Smooth muscle cell (in vitro differentiated cells): ENCODE data around the gene PNLDC1. TPM values are rescaled to one million over a fixed set of nuclear protein-coding genes. Genes with fewer than 3 reads are reported as not detected.

Source experiments
- DNase-seq: peaks from one replicate; lab custom pipeline; 2025; ENCODE audit not compliant: unreplicated experiment; lab: John Stamatoyannopoulos, UW
- H2AFZ ChIP-seq: fragments of 200-600 bp; sonication (generic); 2 replicates; pipeline ENCODE4 v1.6.0; 2016; ENCODE audit warnings: antibody characterized with exemption, low read depth, mild to moderate bottlenecking
- H3F3A ChIP-seq: fragments of 200-600 bp; sonication (generic); 2 replicates; pipeline ENCODE4 v1.6.0; 2017; ENCODE audit warnings: antibody characterized with exemption, low read depth
- H3K27ac ChIP-seq: fragments of 200-600 bp; sonication (generic); 2 replicates; pipeline ENCODE4 v1.5.1; 2016; ENCODE audit warnings: low read depth, mild to moderate bottlenecking
- H3K27me3 ChIP-seq: fragments of 200-600 bp; sonication (generic); 2 replicates; pipeline ENCODE4 v1.6.1; 2016; ENCODE audit warnings: low read depth, mild to moderate bottlenecking
- H3K36me3 ChIP-seq: fragments of 200-600 bp; sonication (generic); 2 replicates; pipeline ENCODE4 v1.5.1; 2016; ENCODE audit warnings: low read depth
- H3K4me1 ChIP-seq: fragments of 200-600 bp; sonication (generic); 2 replicates; pipeline ENCODE4 v1.5.1; 2016; ENCODE audit warnings: low read depth
- H3K4me2 ChIP-seq: fragments of 200-600 bp; sonication (generic); 2 replicates; pipeline ENCODE4 v1.6.0; 2016; ENCODE audit warnings: mild to moderate bottlenecking
- H3K4me3 ChIP-seq: fragments of 200-600 bp; sonication (generic); 2 replicates; pipeline ENCODE4 v1.5.1; 2016; ENCODE audit warnings: mild to moderate bottlenecking
- H3K79me2 ChIP-seq: fragments of 200-600 bp; sonication (generic); 2 replicates; pipeline ENCODE4 v1.6.0; 2016; ENCODE audit warnings: low read depth, mild to moderate bottlenecking
- H3K9ac ChIP-seq: fragments of 200-600 bp; sonication (generic); 2 replicates; pipeline ENCODE4 v1.6.0; 2016; ENCODE audit warnings: low read depth
- H3K9me3 ChIP-seq: fragments of 200-600 bp; sonication (generic); replicated peaks from 2 replicates; pipeline ENCODE4 v1.5.1; 2016; ENCODE audit warnings: low read depth
- H4K20me1 ChIP-seq: fragments of 200-600 bp; sonication (generic); 2 replicates; pipeline ENCODE4 v1.6.0; 2016; ENCODE audit warnings: low read depth
- WGBS: methylation state at CpG from one replicate; pipeline ENCODE4 v1.1.7; 2016; ENCODE audit warnings: low lambda C conversion rate; 5-methylcytosine and 5-hydroxymethylcytosine counted together
- polyA plus RNA-seq: library from polyadenylated mRNA; unstranded; fragments of >200 nt; fragmentation: Nextera tagmentation; extraction: Ambion mirVana; gene quantifications from 2 replicates; pipeline ENCODE4 v1.2.1, GENCODE V29; 2016
- total RNA-seq: library from RNA; depleted of rRNA; stranded (reverse); fragments of >200 nt; gene quantifications from 2 replicates; pipeline ENCODE4 v1.2.3, GENCODE V29; 2014
- TF ChIP-seq, protein P1 (sequence below): fragments of 200-600 bp; sonication (generic); IDR thresholded peaks from 2 replicates; pipeline ENCODE4 v1.5.1; 2017; ENCODE audit warnings: borderline replicate concordance, mild to moderate bottlenecking, antibody characterized with exemption; ENCODE audit not compliant: insufficient read depth, poor library complexity, severe bottlenecking

PNLDC1 gene
- total and polyA plus RNA-seq, 2 experiments from 2014 or later: not detected

DNA sequence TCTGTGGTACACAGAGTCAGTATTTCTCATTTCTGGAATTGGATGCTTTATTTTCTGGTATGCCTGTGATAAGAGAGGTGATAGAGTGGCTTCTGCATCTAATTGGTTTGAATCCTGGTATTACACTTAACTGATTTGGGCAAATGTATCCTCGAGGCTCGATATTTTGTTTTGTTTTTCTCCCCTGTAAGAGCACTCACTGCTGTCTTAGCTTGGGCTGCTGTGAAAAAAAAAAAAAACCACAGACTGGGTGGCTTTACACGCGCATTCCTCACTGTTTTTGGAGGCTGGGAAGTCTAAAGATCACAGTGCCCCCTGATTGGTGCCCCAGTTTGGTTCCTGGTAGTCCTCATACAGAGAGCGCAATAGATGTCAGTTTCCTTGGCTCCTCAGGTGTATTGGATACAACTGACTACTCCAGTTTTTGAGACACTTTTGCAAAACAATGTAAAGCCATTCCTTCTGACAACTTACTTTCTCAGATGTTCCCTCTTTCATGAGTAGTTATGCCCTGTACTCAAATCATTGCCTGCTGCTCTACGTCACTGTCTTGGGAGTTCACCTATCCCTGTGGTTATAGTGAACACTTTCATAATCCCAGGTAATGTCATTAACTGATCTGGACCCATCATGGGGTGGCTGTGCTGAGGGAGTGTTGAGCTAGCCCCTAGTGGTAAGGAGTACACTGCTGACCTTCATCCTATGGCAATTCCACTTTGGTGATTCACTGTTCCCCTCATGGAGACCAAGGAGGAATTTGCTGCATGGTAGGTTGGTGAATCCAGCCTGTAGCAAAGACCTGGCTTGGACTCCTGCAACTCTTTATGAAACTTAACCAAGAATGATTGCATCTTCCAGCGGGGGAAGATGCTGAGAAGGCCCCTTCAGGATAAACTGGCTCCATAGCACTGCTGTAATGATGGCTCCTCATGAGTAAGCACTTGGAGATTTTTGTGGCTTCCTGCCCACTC lies 41.8 kb upstream of the PNLDC1 start:
- H2AFZ ChIP-seq: no peak overlapping the region
- H3K9ac ChIP-seq: no peak overlapping the region
- peaks cover 39% of the 10 kb centered on the region for H3F3A ChIP-seq
- H3K79me2 ChIP-seq: peaks cover 3% of the 10 kb centered on the region
- H3K9me3 ChIP-seq: no peaks in the 10 kb centered on the region
- H3K27me3 ChIP-seq: no peaks in the 10 kb centered on the region
- WGBS: 84% methylated on average over 7 of the region's 7 CpGs
- peaks cover 25% of the 10 kb centered on the region for H3K4me1 ChIP-seq
- H3K4me2 ChIP-seq: peak overlapping the region; percentile 20
- H3K27ac ChIP-seq: peak overlapping the region; percentile 91
- TF ChIP-seq, protein P1, sequence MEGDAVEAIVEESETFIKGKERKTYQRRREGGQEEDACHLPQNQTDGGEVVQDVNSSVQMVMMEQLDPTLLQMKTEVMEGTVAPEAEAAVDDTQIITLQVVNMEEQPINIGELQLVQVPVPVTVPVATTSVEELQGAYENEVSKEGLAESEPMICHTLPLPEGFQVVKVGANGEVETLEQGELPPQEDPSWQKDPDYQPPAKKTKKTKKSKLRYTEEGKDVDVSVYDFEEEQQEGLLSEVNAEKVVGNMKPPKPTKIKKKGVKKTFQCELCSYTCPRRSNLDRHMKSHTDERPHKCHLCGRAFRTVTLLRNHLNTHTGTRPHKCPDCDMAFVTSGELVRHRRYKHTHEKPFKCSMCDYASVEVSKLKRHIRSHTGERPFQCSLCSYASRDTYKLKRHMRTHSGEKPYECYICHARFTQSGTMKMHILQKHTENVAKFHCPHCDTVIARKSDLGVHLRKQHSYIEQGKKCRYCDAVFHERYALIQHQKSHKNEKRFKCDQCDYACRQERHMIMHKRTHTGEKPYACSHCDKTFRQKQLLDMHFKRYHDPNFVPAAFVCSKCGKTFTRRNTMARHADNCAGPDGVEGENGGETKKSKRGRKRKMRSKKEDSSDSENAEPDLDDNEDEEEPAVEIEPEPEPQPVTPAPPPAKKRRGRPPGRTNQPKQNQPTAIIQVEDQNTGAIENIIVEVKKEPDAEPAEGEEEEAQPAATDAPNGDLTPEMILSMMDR: peak; percentile 9
- H4K20me1 ChIP-seq: peaks cover 12% of the 10 kb centered on the region
- DNase-seq: no peak
- H3K36me3 ChIP-seq: peaks cover 6% of the 10 kb centered on the region
- no peak overlapping the region for H3K4me3 ChIP-seq

DNA sequence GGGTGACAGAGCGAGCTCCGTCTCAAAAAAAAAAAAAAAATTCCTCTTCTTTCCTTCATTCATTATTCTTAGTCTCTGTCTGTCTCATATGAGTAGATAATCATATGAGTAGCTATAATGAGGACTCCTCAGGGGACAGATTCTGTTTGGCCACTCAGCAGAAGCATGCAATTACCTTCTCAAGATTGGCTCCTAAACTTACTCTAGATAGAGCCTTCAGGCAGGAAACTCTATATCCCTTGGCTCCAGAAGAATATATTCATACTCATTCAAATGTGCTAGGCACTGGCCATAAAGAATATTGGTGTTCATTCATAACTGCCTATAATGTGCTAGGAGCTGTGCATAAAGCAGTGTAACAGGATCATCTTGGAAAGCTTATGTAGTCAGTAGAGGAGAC lies 40.4 kb upstream of the PNLDC1 start:
- H3K79me2 ChIP-seq: peaks cover 13% of the 10 kb centered on the region
- WGBS: 70% methylated on average over 2 of the region's 2 CpGs
- H3K9me3 ChIP-seq: no peaks in the 10 kb centered on the region
- H2AFZ ChIP-seq: no peak overlapping the region
- peaks cover 25% of the 10 kb centered on the region for H3K4me1 ChIP-seq
- no peak overlapping the region for H3K4me2 ChIP-seq
- peaks cover 8% of the 10 kb centered on the region for H4K20me1 ChIP-seq
- H3K4me3 ChIP-seq: no peak overlapping the region
- no peak for DNase-seq
- H3K36me3 ChIP-seq: peaks cover 3% of the 10 kb centered on the region
- TF ChIP-seq, protein P1: no peak
- peak overlapping the region; percentile 91 for H3K27ac ChIP-seq
- peaks cover 27% of the 10 kb centered on the region for H3F3A ChIP-seq
- no peaks in the 10 kb centered on the region for H3K27me3 ChIP-seq
- H3K9ac ChIP-seq: no peak overlapping the region

DNA sequence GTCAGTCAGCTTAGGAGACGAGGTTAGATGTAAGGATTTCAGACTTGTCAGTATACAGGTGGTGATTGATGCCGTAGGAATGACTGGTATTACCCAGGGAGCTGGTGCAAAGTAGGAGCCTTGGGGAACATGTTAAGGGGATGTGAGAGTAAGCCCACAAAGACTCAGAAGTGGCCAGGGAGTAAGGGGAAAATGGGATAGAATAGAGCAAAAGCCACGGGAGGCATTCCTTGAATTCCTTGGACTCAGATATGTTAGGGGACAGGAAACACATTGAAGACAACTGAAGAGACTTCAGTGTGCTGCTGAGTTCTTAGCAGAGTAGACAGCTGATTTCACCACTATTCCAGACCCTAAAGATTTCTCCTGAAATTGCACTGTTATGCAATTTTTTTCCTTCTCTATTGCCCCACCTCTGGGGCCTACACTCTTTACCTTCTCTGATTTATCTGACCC lies 39.4 kb upstream of the PNLDC1 start:
- Histone ChIP-seq H3K27me3 (no peaks in the 10 kb centered on the region), H3K4me2 (peak overlapping the region; percentile 92), H3K4me1 (peaks cover 25% of the 10 kb centered on the region), H2AFZ (no peak overlapping the region), H3K36me3 (peaks cover 5% of the 10 kb centered on the region), H3K9me3 (no peaks in the 10 kb centered on the region), H3K27ac (peak overlapping the region; percentile 91), H3K9ac (peak overlapping the region; percentile 88), H4K20me1 (no peaks in the 10 kb centered on the region), H3K4me3 (peak overlapping the region; percentile 85), H3F3A (peaks cover 27% of the 10 kb centered on the region), H3K79me2 (peaks cover 20% of the 10 kb centered on the region)
- DNase-seq: no peak
- TF ChIP-seq, protein P1: no peak
- 9% methylated on average over 3 of the region's 3 CpGs for WGBS
